Measurements from ENCODE around the gene RDM1. TPM values are rescaled to one million over a fixed set of nuclear protein-coding genes. Genes with fewer than 3 reads are reported as not detected.
A peak's percentile ranks its signal among the peaks of the same experiment; 100 is the strongest.

RDM1 gene
- total RNA-seq (2013), result not detected
- polyA plus RNA-seq (not detected), polyA minus RNA-seq (not detected in 2 replicates), total RNA-seq (0 to 0.81 (median 0.03) reads per million in 11 experiments)

- peaks cover 3 to 4% of the 10 kb centered on the region in 2 donors for H3K36me3 Mint-ChIP-seq
- no peak within 1 kb of the TSS for H3K27ac ChIP-seq (ENCODE audit: low read depth in 1 of 2, low read length in 2 of 2)
Measured at GRCh38 chr17:35930211-35931065, at the start of gene RDM1. RDM1 (minus strand) TSS chr17:35930773; CDS start chr17:35930727, 46 bp downstream.

More at GRCh38 chr17:35930211-35931065, at the start of gene RDM1:
- Mint-ChIP-seq H3K4me1 (peaks cover 18% of the 10 kb centered on the region), H3K9me3 (peaks cover 0 to 2% (median 0%) of the 10 kb centered on the region in 7 donors), H3K4me3 (peak within 1 kb of the TSS; percentile 75 to 89), H3K27me3 (ENCODE audit: low read depth in 3 of 3) (peaks cover 0 to 2% (median 0%) of the 10 kb centered on the region in 3 donors), H3K27ac (peak within 1 kb of the TSS in 1 of 7 donors; percentile 57)
- intact Hi-C loops (cut with micrococcal nuclease), result no loop called here
- no peaks in the 10 kb centered on the region for H4K20me1 ChIP-seq (ENCODE audit: insufficient read depth, low read length)
- H3K4me3 ChIP-seq (replicated peaks in 1 of 3; ENCODE audit: low read depth in 2 of 3, low read length in 3 of 3), result peak within 1 kb of the TSS; percentile 14 to 71 (median 46)
- 0% methylated on average over 20 of the region's 35 CpGs for WGBS (ENCODE audit: insufficient coverage)
- peaks cover 15% of the 10 kb centered on the region in 2 donors for H3K4me1 ChIP-seq (ENCODE audit: control insufficient read depth in 1 of 2, insufficient read depth in 2 of 2, low read length in 2 of 2)
- no peaks in the 10 kb centered on the region for H3K79me2 ChIP-seq (ENCODE audit: insufficient read depth, low read length)
- H3K36me3 ChIP-seq (replicated peaks in 1 of 2; ENCODE audit: control insufficient read depth in 1 of 2, insufficient read depth in 2 of 2, low read length in 2 of 2), result no peaks in the 10 kb centered on the region
- H2AFZ ChIP-seq (ENCODE audit: insufficient read depth, low read depth, low read length, poor library complexity, severe bottlenecking), result peak within 1 kb of the TSS; percentile 85
- DNase-seq, result peak; percentile 8 to 33 (median 12)
- peak within 1 kb of the TSS; percentile 92 for H3K4me2 ChIP-seq (replicated peaks; ENCODE audit: extremely low read depth, low read length, poor library complexity, severe bottlenecking)
- no peak for TF ChIP-seq CTCF (IDR thresholded peaks at IDR 0.05)
- H3K9ac ChIP-seq (ENCODE audit: insufficient read depth, low read length, poor library complexity, severe bottlenecking), result peak within 1 kb of the TSS; percentile 38
- H3K27me3 ChIP-seq (ENCODE audit: control insufficient read depth in 2 of 2, insufficient read depth in 2 of 2, low read length in 2 of 2), result no peaks in the 10 kb centered on the region
- H3K9me3 ChIP-seq (replicated peaks in 1 of 2; ENCODE audit: control insufficient read depth in 1 of 2, insufficient read depth in 1 of 2, low read length in 2 of 2), result no peaks in the 10 kb centered on the region

Measured in CD14-positive monocyte (primary cell).